GM20000 (cell line): ENCODE measurements around the gene PRH1.

Experiments used
- DNase-seq: peaks from one replicate; pipeline ENCODE4 v3.0.0; 2012; ENCODE audit warnings: low spot score
- TF ChIP-seq, protein P1 (sequence below): IDR thresholded peaks from 2 replicates; pipeline ENCODE4 v1.5.1; 2012; ENCODE audit warnings: mild to moderate bottlenecking, control low read depth; ENCODE audit errors: extremely low read depth, missing control alignments

Gene PRH1

DNA sequence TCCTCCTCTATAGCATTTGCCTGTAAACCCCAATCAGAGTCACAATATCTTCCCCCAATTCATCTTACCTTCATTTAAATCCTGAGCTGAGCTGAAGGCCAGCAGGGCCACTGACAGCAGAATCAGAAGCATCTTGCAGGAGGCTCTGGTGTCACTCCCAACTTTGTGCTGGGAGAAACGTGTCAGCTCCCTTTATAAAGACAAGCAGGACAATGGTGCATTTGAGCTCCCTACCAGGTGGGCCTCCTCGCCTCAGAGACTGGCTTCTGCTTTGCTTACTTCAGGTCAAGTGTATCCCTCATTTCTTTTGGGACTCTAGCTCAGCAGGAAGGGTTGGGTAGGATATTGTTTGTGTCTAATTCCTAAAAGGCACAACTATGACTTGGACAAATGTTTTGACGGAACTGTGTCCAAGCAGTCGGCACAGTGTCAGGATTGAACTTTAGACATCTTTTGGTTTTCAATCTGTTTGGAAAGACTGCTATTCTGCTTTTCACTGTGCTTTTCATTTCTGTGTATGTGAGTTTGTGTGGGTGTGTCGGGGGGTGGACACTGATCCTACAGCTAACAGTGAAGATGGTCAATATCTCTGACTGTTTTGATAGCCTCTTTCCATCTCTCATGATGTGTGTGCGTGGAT lies at the start of gene PRH1:
TSS of gene PRH1 (minus strand) at position 170 of the 640 bp plus-strand sequence. CDS start at position 132, 38 bp downstream.
- no peak for DNase-seq

DNA sequence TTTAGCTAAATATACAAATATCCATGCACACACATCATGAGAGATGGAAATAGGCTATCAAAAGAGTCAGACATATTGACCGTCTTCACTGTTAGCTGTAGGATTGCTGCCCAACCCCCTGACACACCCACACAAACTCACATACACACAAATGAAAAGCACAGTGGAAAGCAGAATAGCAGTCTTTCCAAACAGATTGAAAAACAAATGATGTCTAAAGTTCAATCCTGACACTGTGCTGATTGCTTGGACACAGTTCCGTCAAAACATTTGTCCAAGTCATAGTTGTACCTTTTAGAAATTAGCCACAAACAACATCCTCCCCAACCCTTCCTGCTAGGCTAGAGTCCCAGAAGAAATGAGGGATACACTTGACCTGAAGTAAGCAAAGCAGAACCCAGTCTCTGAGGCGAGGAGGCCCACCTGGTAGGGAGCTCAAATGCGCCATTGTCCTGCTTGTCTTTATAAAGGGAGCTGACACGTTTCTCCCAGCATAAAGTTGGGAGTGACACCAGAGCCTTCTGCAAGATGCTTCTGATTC lies 44.8 kb upstream of the PRH1 start, which contains the start of gene PRH2:
TSS of gene PRH2 (plus strand) at position 491 of the 541 bp plus-strand sequence. CDS start at position 529, 38 bp downstream.
- no peak for DNase-seq
- TF ChIP-seq, protein P1, sequence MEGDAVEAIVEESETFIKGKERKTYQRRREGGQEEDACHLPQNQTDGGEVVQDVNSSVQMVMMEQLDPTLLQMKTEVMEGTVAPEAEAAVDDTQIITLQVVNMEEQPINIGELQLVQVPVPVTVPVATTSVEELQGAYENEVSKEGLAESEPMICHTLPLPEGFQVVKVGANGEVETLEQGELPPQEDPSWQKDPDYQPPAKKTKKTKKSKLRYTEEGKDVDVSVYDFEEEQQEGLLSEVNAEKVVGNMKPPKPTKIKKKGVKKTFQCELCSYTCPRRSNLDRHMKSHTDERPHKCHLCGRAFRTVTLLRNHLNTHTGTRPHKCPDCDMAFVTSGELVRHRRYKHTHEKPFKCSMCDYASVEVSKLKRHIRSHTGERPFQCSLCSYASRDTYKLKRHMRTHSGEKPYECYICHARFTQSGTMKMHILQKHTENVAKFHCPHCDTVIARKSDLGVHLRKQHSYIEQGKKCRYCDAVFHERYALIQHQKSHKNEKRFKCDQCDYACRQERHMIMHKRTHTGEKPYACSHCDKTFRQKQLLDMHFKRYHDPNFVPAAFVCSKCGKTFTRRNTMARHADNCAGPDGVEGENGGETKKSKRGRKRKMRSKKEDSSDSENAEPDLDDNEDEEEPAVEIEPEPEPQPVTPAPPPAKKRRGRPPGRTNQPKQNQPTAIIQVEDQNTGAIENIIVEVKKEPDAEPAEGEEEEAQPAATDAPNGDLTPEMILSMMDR: no peak

More for the DNA sequence above, at the start of gene PRH1:
- TF ChIP-seq, protein P1: no peak

DNA sequence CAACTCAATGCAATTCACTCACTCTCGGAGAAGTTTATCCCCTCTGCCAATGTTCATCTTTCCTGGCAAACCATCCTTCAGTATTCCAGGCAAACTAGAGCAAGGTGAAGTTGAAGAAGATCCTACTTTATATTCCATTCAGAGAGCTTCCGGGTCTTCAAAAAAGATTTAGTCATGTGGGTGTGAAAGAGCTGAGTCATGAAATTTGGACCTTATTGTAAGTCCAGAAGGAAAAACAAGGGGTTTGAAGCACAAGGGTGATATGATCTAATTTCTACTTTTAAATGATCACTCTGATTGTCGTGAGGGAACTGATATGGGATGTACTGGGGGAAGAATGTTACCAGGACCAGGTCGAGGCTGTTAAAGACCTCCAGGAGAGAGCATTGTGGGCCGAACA lies 42.2 kb upstream of the PRH1 start:
- TF ChIP-seq, protein P1: no peak
- DNase-seq: no peak

DNA sequence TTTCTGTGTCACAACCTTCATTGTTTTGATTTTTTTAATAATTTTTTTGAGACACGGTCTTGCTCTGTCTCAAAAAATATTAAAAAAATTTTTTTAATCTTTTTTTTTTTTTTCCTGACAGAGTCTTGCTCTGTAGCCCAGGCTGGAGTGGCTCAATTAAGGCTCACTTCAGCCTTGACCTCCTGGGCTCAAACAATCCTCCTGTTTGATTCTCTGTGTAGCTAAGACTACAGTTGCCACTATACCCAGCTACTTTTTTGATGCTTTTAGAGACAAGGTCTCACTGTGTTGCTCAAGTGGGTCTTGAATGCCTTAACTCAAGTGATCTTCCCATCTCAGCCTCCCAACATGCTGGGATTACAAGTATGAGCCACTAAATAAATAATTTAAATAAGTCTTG lies 35.8 kb upstream of the PRH1 start:
- TF ChIP-seq, protein P1: no peak
- no peak for DNase-seq

DNA sequence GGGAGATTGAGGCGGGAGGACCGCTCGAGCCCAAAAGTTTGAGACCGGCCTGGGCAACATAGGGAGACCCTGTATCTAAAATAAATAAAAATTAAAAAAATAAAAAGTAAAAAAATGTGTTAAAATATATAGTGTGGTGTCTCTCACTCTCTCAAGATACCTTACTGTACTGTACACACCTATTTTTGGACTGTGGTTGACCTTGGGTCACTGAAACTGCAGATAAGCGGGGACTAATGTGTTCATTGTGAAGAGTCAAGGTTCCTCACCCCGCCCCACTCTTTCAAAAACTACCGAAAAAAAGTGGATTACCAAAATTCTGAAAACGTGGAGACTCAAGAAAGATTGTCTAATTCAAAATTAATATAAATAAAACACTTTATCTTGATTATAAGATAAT lies 26.3 kb upstream of the PRH1 start:
- DNase-seq: no peak

DNA sequence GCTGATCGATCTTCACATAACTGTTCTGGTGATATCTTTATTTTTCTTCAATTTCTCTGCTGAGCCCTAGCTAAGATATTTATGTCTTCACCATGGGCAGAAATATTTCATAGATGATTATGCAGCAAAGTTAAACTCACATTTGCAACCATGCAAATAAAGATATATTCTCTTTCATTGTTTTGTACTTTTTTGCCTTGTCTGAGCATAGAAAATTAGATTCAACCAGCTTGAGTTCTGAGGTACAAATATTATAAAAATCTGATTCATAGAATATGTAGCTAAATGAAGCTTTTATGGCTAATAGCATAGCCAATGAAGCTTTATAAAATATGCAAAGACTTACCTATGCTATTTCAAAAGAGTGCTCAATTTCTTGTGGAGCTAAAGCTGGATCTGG lies 25.4 kb upstream of the PRH1 start, which contains the start of gene TAS2R13:
TSS of gene TAS2R13 (minus strand) at position 101 of the 400 bp plus-strand sequence. CDS start 264 bp downstream, outside the sequence.
- TF ChIP-seq, protein P1: no peak
- no peak for DNase-seq

More for the DNA sequence above, 26.3 kb upstream of the PRH1 start:
- TF ChIP-seq, protein P1: no peak

DNA sequence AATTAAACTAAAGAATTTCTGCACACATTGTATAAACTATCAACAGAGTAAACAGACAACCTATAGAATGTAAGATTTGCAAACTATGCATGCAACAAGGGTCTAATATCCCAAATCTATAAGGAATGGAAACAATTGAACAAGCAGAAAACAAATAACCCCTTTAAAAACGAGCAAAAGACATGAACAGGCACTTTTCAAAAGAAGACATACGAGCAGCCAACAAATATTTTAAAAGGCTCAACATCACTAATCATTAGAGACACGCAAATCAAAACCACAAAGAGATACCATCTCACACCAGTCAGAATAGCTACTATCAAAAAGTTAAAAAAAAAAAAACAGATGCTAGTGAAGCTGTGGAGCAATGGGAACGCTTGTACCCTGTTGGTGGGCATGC lies 20.6 kb upstream of the PRH1 start:
- no peak for DNase-seq
- TF ChIP-seq, protein P1: no peak
